ENCODE measurements around the gene RTKN2.

RTKN2 gene

DNA sequence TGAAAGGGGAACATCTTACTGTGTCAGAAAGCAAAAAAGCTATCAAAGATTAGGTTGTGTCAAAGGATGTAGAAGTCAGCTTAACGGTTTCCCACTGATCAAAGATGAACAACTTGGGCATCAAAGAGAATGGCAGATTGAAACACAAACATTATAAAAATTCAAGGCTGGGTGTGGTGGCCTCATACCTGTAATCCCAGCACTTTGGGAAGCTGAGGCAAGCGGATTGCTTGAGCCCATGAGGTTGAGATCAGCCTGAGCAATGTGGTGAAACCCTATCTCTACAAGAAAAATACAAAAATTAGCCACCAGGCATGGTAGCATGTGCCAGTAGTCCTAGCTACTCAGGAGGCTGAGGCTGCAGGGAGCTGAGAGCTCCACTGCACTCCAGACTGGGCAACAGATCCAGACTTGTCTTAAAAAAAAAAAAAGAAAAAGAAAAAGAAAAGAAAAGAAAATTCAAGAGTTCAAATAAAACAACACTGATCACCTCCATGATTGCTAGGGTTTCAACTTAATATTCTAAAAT lies 34.5 kb downstream of the RTKN2 start:
- TF ChIP-seq REST (IDR thresholded peaks at IDR 0.05; ENCODE audit: insufficient read depth in 1 of 2, low read depth in 2 of 2, low read length in 2 of 2), result no peak
- no peak for TF ChIP-seq POLR2AphosphoS5 (IDR thresholded peaks at IDR 0.05; ENCODE audit: low read depth, low read length)
- no peak for TF ChIP-seq SIN3A (IDR thresholded peaks at IDR 0.05; ENCODE audit: borderline replicate concordance, insufficient read depth, low read length)
- no peak for TF ChIP-seq FOXP2 (optimal IDR thresholded peaks at IDR 0.05; ENCODE audit: borderline replicate concordance, extremely low read depth, extremely low read length, insufficient read depth)
- TF ChIP-seq TAF1 (IDR thresholded peaks at IDR 0.05; ENCODE audit: borderline replicate concordance, insufficient read depth, low read length), result no peak

DNA sequence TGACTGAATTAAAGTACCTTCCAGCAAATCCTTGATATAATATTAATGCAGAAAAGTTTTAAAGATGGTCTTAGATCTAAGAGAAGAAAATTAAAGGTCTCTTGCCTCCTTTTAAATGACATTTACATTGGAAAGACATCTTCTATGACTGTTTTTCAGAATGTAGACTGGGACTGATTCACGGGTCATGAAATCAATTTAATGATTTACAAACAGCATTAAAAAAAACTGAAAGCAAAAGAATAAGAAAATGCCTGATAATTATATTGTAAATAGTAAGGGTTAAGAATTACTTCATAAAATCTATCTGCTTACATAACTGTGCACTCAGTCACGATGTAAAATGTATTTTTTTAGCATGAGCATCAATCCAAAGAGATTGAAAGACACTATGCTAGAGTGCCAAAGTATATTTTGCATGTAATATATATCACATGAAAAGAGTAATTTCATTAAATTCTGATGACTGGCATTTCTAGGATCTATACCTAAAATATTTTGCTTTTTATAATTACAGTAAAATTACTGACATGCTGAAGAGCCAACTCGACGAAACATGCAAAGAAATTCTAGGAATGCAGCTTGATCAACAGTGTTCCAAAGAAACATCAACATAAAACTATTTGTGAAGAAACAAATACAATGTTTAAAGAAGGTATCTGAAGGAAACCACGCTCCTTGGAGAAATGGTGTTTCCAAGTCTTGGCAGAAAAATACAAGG lies 35.1 kb downstream of the RTKN2 start:
- no peak for TF ChIP-seq TAF1 (IDR thresholded peaks at IDR 0.05; ENCODE audit: borderline replicate concordance, insufficient read depth, low read length)
- no peak for TF ChIP-seq REST (IDR thresholded peaks at IDR 0.05; ENCODE audit: insufficient read depth in 1 of 2, low read depth in 2 of 2, low read length in 2 of 2)
- TF ChIP-seq POLR2AphosphoS5 (IDR thresholded peaks at IDR 0.05; ENCODE audit: low read depth, low read length), result no peak
- TF ChIP-seq SIN3A (IDR thresholded peaks at IDR 0.05; ENCODE audit: borderline replicate concordance, insufficient read depth, low read length), result no peak
- no peak for TF ChIP-seq FOXP2 (optimal IDR thresholded peaks at IDR 0.05; ENCODE audit: borderline replicate concordance, extremely low read depth, extremely low read length, insufficient read depth)

DNA sequence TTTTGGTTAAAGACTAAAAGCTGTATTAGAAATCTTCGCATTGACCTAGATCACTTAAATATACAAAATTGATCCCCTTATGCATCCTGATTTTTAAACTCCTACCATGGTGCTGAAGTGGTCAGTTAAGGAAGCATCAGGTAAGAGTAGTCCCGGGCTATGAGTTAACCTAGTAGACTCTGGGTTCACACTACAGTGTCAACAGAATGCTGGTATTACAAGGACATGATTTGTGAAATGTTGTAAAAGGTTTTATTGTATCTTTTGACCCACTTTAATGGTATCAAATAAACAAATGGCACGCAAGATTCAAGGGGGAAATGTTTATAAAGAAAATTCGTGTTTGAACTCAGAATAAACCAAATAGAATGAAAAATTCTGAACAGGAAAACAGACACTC lies 36.8 kb downstream of the RTKN2 start:
- TF ChIP-seq FOXP2 (optimal IDR thresholded peaks at IDR 0.05; ENCODE audit: borderline replicate concordance, extremely low read depth, extremely low read length, insufficient read depth) (no peak), TAF1 (IDR thresholded peaks at IDR 0.05; ENCODE audit: borderline replicate concordance, insufficient read depth, low read length) (no peak), REST (IDR thresholded peaks at IDR 0.05; ENCODE audit: insufficient read depth in 1 of 2, low read depth in 2 of 2, low read length in 2 of 2) (no peak), POLR2AphosphoS5 (IDR thresholded peaks at IDR 0.05; ENCODE audit: low read depth, low read length) (no peak), SIN3A (IDR thresholded peaks at IDR 0.05; ENCODE audit: borderline replicate concordance, insufficient read depth, low read length) (no peak)

DNA sequence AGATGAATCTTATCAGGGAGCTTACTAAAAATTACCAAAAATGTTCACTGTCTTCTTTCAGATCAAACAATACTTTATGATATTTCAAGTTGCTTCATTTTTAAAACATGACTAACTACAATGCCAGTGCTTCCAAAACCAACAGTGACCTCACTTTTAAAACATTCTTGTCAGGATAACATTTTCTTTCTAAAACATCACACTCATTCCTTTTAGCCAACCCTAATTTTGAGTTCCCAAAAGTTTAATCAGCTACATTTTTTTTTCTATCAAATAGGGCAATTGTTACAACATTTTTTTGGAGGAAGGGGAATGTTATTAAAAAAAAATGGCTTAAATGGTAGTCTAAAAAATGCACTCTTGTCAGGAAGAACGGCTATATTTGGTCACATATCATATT lies 37.3 kb downstream of the RTKN2 start:
- TF ChIP-seq FOXP2 (optimal IDR thresholded peaks at IDR 0.05; ENCODE audit: borderline replicate concordance, extremely low read depth, extremely low read length, insufficient read depth) (no peak), REST (IDR thresholded peaks at IDR 0.05; ENCODE audit: insufficient read depth in 1 of 2, low read depth in 2 of 2, low read length in 2 of 2) (no peak), TAF1 (IDR thresholded peaks at IDR 0.05; ENCODE audit: borderline replicate concordance, insufficient read depth, low read length) (no peak)

All from PFSK-1 (cell line).